Testis (tissue), 2 donors: ENCODE results near the gene ZNF624.

Source experiments
- CTCF ChIP-seq, 3 experiments: fragments of 450-650 bp in 2 of 3; fragments of 200-600 bp in 1 of 3; sonication (generic) in 1 of 3; IDR thresholded peaks; one replicate each; pipeline ENCODE4 v1.5.1; 2016 to 2019; ENCODE audit warnings: antibody characterized with exemption in 3 of 3, mild to moderate bottlenecking in 2 of 3, moderate library complexity in 1 of 3
- POLR2A ChIP-seq: fragments of 450-650 bp; IDR thresholded peaks from one replicate; pipeline ENCODE4 v1.6.1; 2017; ENCODE audit warnings: antibody characterized with exemption, mild to moderate bottlenecking, moderate library complexity

GRCh38 chr17:16649585-16649984 is 4.1 kb downstream of the ZNF624 start:
- TF ChIP-seq CTCF (IDR thresholded peaks at IDR 0.05) (no peak), POLR2A (no peak)
